Cerebellar nuclear complex (tissue), 1 donor: Measurements from ENCODE around the gene UBE3B.

Experiments
- DNase-seq, 2 experiments: peaks; one replicate each; lab custom pipeline; 2025; lab: John Stamatoyannopoulos, UW

UBE3B gene

DNA sequence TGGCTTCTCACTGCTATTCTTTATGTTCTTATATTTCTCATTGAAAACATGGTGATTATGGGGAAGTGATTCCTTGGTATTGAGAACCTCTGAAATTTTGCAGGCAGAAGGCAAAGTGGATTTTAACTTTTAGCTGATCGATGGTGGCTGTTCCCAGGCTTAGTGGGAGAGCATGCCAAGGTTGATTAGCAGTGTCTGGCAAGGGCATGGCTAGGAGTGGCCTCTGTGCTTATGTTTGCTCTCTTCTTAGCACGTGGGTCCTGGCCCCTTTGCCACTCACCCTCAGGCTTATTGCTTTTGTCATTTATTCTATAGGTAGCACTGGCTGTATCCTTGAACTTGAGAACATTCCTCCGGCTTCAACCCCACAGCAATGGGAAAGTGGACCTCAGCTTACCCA is 98.2 kb downstream of the UBE3B start:
- DNase-seq: no peak

DNA sequence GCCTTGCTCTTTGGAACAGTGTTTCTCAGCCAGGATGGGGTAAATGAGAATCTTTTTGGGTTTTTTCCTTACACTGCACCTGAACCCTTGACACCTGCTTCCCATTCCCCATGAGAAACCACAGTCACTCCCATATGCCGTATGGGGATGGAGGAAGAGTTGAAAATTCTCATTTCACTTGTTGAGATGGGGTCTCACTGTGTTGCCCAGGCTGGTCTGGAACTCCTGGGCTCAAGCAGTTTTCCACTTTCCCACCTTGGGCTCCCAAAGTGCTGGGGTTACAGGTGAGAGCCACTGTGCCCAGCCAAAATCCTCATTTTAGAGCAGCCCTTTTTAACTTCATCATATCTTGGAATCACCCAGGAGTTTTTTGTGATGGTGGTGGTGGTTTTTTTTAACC is 99.9 kb downstream of the UBE3B start:
- no peak for DNase-seq

DNA sequence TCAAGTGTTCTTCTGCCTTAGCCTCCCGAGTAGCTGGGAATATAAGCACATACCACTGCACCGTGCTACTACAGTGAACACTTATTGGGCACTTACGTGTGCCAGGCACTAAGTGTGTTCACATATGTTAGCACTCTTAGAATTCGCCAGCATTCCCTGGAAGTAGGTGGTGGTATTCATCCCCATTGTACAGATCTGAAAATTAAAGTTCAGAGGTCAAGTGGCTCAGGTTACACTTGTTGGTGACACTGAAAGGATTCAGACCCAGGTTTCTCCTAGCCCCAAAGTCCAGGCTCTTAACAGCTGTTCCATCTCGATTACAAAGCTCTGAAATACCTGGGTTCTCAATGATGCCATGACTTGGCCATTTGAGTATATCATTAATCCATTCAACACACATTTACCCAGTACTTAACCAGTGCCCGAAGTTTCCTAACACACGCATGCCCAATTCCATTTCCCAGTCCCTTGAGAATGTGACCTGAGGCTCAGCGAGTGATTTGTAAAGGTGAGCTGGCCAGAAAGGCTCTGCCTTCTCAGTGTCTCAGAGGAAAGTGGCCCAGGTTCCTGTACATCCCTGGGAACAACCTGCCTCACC is 101.0 kb downstream of the UBE3B start:
- DNase-seq: no peak

DNA sequence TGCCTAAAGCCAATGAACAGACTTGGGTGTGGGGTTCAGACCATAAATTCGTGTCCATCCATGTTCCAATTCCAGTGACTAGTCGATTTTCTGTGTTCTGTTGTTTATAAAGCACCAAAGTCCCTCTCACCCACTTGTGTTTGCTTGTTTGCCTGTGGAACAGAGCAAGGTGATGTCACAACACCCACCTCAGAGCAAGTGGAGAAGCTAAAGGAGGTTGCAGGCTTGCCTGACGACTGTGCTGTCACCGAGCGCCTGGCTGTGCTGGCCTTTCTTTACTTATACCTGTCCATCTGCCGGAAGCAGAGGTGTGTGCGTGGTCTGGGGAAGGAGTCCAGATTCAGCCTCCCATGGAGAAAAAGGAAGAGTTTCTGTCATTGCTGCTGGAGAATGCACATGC is 102.2 kb downstream of the UBE3B start:
- DNase-seq: no peak

DNA sequence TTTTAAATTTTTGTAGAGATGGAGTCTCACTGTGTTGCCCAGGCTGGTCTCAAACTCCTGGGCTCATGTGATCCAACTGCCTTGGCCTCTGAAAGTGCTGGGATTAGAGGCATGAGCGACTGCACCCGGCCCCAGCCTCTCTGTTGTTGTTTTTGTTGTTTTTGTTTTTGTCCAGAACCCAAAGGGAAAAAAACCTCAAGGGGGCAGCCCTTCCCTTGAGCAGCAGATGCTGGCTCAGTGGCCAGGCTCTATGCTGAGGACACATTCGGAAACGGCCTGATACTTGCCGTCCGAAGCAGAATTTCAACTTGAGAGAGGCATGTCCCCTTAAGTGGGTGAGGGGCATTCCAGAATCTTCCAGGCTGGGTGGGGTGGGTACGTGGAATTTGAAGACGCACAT is 102.8 kb downstream of the UBE3B start:
- DNase-seq: no peak

DNA sequence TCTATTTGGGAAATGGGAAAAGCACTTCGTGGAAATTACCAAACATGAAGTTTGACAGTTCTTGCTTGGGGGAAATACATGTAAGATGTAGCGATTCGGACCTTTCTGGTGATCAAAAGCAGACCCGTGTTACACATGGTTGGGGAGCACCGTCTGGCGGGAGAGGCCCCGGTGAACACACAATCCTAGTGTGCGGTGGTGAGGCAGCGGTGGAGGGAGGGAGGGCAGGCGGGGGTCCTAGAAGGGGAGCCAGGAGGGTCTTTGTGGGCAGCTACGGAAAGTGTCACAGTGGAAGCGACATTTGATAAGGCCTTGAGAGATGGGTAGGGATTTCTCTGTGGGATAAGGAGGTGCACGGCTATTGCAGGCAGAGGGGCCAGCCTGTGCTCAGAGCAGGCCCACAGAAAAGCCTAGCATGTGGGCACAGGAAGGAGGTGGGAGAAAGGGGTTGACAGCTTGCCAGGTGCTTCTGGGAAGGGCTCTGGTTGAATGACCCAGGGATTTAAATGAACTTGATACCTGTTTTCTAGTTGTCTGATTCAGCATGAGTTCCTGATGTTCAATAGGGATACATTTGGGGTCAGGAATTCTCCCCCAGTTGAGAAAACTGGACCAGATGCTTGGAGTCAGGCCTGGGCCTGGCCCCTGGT is 103.4 kb downstream of the UBE3B start:
- DNase-seq: no peak

DNA sequence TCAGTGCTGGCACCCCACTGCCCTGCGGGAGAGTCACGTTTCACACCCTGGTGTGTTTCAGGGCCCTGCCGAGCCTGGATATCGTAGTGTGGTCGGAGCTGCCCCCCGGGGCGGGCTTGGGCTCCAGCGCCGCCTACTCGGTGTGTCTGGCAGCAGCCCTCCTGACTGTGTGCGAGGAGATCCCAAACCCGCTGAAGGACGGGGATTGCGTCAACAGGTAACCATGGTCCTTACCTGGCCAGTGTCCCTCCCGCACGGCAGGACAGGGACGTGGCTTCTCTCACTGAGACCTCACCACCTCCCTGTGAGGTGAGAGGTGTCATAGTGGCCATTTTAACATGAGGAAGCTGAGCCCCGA is 103.9 kb downstream of the UBE3B start:
- no peak for DNase-seq

DNA sequence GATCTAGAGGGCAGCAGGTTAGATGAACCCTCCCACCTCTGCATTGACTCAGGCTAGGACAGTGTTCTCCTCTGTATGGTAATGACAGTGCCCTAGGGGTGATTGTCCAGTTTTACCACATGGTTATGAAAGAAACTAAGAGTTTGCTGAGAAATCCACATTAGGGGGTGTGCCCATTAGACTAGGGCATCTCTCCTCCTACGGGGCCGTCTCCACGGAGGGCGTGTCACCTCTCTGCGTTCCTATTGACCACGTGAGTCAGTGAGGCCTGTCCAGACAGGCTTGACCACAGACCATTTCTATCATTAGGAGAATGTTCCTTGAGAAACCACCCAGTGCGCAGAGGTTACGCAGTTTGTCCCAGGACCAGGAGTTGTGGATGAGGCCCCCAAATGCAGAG is 104.4 kb downstream of the UBE3B start:
- DNase-seq: no peak

DNA sequence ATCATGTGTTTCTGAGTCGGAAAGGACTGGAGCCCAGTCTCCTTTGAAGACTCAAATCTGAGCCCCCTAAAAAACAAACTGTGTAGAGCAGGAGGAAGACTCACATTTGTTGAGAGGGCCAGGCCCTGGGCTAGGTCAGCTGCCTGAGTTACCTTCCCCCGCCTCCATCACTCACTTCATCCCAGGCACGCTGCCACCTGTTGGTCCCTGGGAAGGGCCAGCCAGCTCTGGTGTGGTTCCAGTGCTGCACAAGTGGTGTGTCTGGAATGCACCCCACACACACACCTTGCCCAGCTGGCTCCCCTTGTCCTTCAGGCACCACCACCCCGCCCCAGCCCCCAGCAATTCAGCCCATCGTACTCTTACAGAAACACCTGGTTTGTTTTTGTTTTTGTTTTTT is 105.2 kb downstream of the UBE3B start:
- no peak for DNase-seq

DNA sequence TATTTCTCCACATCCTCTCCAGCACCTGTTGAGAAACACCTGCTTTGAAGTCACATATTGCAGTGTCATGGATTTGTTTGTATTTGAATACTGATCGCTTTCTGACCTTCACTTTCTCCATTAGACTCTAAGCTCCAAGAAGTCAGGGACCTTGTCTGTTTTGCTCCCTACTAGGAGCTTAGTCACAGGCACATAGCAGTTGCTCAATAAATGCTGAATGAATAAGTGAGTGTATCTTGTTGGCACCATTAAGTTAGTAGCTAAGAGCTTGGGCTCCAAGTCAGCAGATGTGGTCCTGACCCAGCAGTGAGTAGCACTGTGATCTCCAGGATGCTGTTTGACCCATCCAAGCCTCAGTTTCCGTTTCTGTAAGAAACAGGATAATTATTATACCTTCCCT is 106.3 kb downstream of the UBE3B start:
- DNase-seq: no peak
